Gastrocnemius medialis (tissue), 4 donors: Measurements from ENCODE around the gene TCF12.

Source experiments
- CTCF ChIP-seq, 5 experiments: fragments of 450-650 bp in 3 of 5; fragments of 200-600 bp in 2 of 5; sonication (generic) in 2 of 5; IDR thresholded peaks in 4 of 5; conservative IDR thresholded peaks in 1 of 5; 1 replicate in 4 of 5; 2 replicates in 1 of 5; pipeline ENCODE4 v1.5.1; 2016 to 2019; ENCODE audit warnings: antibody characterized with exemption in 5 of 5, mild to moderate bottlenecking in 3 of 5, moderate library complexity in 3 of 5
- POLR2A ChIP-seq, 2 donors: fragments of 450-650 bp; IDR thresholded peaks; one replicate each; pipeline ENCODE4 v1.6.1; 2017; ENCODE audit warnings: antibody characterized with exemption in 2 of 2, mild to moderate bottlenecking in 2 of 2, moderate library complexity in 2 of 2

GRCh38 chr15:57172925-57173324 lies 254.5 kb downstream of the TCF12 start:
- TF ChIP-seq CTCF (IDR thresholded peaks at IDR 0.05 in 4 of 5, conservative IDR thresholded peaks at IDR 0.05 in 1 of 5) (no peak), POLR2A (IDR thresholded peaks at IDR 0.05) (no peak)
